Nephron (organoid): ENCODE results near the gene TAC1.
A peak's percentile ranks its signal among the peaks of the same experiment; 100 is the strongest.

Experiments used
- H3K27ac Mint-ChIP-seq, 3 experiments: 2 replicates each; pipeline ENCODE4 v1.8.0; 2020; ENCODE audit warnings: mixed read lengths in 3 of 3, mild to moderate bottlenecking in 2 of 3, moderate library complexity in 1 of 3
- H3K27me3 Mint-ChIP-seq: 2 replicates; pipeline ENCODE4 v1.8.0; 2021; ENCODE audit warnings: low read depth, mild to moderate bottlenecking, moderate library complexity, mixed read lengths
- H3K36me3 Mint-ChIP-seq: 2 replicates; pipeline ENCODE4 v1.8.0; 2020; ENCODE audit warnings: low read depth, mixed read lengths
- H3K4me1 Mint-ChIP-seq: 2 replicates; pipeline ENCODE4 v1.8.0; 2020; ENCODE audit warnings: mixed read lengths
- H3K4me3 Mint-ChIP-seq, 3 experiments: 2 replicates each; pipeline ENCODE4 v1.8.0; 2020; ENCODE audit warnings: mild to moderate bottlenecking in 3 of 3, mixed read lengths in 3 of 3, moderate library complexity in 2 of 3
- H3K9me3 Mint-ChIP-seq: 2 replicates; pipeline ENCODE4 v1.8.0; 2020; ENCODE audit warnings: mixed read lengths
- CTCF ChIP-seq, 3 experiments: fragments of 200-600 bp; sonication (generic); IDR thresholded peaks; one replicate each; pipeline ENCODE4 v1.5.0; 2021; ENCODE audit warnings: antibody characterized with exemption in 3 of 3; ENCODE audit not compliant: unreplicated experiment in 3 of 3

Gene TAC1

GRCh38 chr7:97731736-97732564 is at the start of gene TAC1:
Gene TAC1, plus strand, starts transcription at chr7:97732086. Its CDS starts 527 bp downstream, at chr7:97732613.
- Mint-ChIP-seq H3K27me3 (peaks cover 86% of the 10 kb centered on the region), H3K27ac (no peak within 1 kb of the TSS), H3K9me3 (no peaks in the 10 kb centered on the region), H3K4me1 (peaks cover 25% of the 10 kb centered on the region), H3K36me3 (no peaks in the 10 kb centered on the region), H3K4me3 (peak within 1 kb of the TSS; percentile 85 to 88 (median 86))
- TF ChIP-seq CTCF (IDR thresholded peaks at IDR 0.05; ENCODE audit: unreplicated experiment in 3 of 3): no peak

- Mint-ChIP-seq H3K4me1 (no peaks in the 10 kb centered on the region), H3K36me3 (no peaks in the 10 kb centered on the region), H3K9me3 (no peaks in the 10 kb centered on the region), H3K4me3 (no peak overlapping the region), H3K27ac (no peak overlapping the region), H3K27me3 (peaks cover 3% of the 10 kb centered on the region)
- TF ChIP-seq CTCF (IDR thresholded peaks at IDR 0.05; ENCODE audit: unreplicated experiment in 3 of 3): no peak
These were observed 45.9 kb upstream of the TAC1 start for GRCh38 chr7:97685952-97686351.

GRCh38 chr7:97693586-97693985 is 38.3 kb upstream of the TAC1 start:
- no peak for TF ChIP-seq CTCF (IDR thresholded peaks at IDR 0.05; ENCODE audit: unreplicated experiment in 3 of 3)
- Mint-ChIP-seq H3K4me1 (no peaks in the 10 kb centered on the region), H3K9me3 (no peaks in the 10 kb centered on the region), H3K27me3 (peaks cover 3% of the 10 kb centered on the region), H3K36me3 (no peaks in the 10 kb centered on the region), H3K4me3 (no peak overlapping the region), H3K27ac (no peak overlapping the region)

- peaks cover 3% of the 10 kb centered on the region for H3K9me3 Mint-ChIP-seq
- TF ChIP-seq CTCF (IDR thresholded peaks at IDR 0.05; ENCODE audit: unreplicated experiment in 3 of 3): no peak
- H3K4me3 Mint-ChIP-seq: no peak overlapping the region
- H3K4me1 Mint-ChIP-seq: no peaks in the 10 kb centered on the region
- peaks cover 3% of the 10 kb centered on the region for H3K27me3 Mint-ChIP-seq
- H3K27ac Mint-ChIP-seq: no peak overlapping the region
- no peaks in the 10 kb centered on the region for H3K36me3 Mint-ChIP-seq
These were observed 37.5 kb upstream of the TAC1 start for GRCh38 chr7:97694355-97694754.

GRCh38 chr7:97697396-97697795 is 34.5 kb upstream of the TAC1 start:
- H3K4me3 Mint-ChIP-seq: no peak overlapping the region
- no peak for TF ChIP-seq CTCF (IDR thresholded peaks at IDR 0.05; ENCODE audit: unreplicated experiment in 3 of 3)
- H3K9me3 Mint-ChIP-seq: peaks cover 10% of the 10 kb centered on the region
- H3K36me3 Mint-ChIP-seq: no peaks in the 10 kb centered on the region
- no peaks in the 10 kb centered on the region for H3K4me1 Mint-ChIP-seq
- peaks cover 3% of the 10 kb centered on the region for H3K27me3 Mint-ChIP-seq
- H3K27ac Mint-ChIP-seq: no peak overlapping the region

- H3K4me1 Mint-ChIP-seq: no peaks in the 10 kb centered on the region
- peaks cover 8% of the 10 kb centered on the region for H3K27me3 Mint-ChIP-seq
- no peak for TF ChIP-seq CTCF (IDR thresholded peaks at IDR 0.05; ENCODE audit: unreplicated experiment in 3 of 3)
- no peak overlapping the region for H3K27ac Mint-ChIP-seq
- H3K36me3 Mint-ChIP-seq: no peaks in the 10 kb centered on the region
- H3K9me3 Mint-ChIP-seq: no peaks in the 10 kb centered on the region
- no peak overlapping the region for H3K4me3 Mint-ChIP-seq
These were observed 9.5 kb upstream of the TAC1 start for GRCh38 chr7:97722386-97722785.
